ENCODE measurements around the gene LRRC3C. TPM values are rescaled to one million over a fixed set of nuclear protein-coding genes. Genes with fewer than 3 reads are reported as not detected.

Gene LRRC3C
- total RNA-seq, 3 donors from 2014 or later = 1.2 TPM; not detected in 2

DNA sequence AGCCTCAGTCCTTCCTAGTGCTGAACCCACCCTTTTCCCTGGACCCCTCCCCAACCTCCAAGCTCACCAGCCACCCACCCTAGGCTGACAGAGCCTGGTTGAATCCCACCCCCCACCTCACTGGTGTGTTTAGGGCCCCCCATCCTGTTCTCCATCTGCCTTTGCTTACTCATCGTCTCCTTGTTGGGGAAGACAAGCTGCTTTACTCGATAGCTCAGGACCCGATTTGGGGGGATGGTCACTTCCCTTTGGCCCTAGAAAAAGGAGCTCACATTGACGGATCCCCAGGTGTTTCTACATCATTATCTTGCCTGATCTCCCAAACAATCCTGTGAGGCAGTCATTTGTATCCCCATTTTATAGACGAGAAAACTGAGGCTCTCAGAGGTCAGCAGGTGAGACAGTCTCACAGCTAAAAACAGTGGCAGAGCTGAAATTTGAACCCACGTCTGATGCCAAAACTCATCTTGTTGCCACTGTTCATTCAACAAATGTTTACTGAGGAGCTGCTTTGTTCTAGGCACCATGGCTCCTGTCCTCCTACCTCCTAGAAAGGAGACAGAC is 18.7 kb upstream of the LRRC3C start:
- H3K9me3 ChIP-seq = no peaks in the 10 kb centered on the region
- H3K36me3 ChIP-seq = no peaks in the 10 kb centered on the region
- H3K4me3 ChIP-seq = no peak overlapping the region
- no peak for DNase-seq (ENCODE audit: low spot score in 2 of 2)
- no peak for TF ChIP-seq POLR2A (IDR thresholded peaks at IDR 0.05)
- TF ChIP-seq CTCF (IDR thresholded peaks at IDR 0.05) = no peak
- TF ChIP-seq POLR2AphosphoS5 (IDR thresholded peaks at IDR 0.05) = no peak
- no peak overlapping the region for H3K27ac ChIP-seq
- no peaks in the 10 kb centered on the region for H3K4me1 ChIP-seq
- H3K27me3 ChIP-seq = no peaks in the 10 kb centered on the region
- intact Hi-C loops (cut with DNase I; ENCODE audit: low total_unique reads) = no loop called here

DNA sequence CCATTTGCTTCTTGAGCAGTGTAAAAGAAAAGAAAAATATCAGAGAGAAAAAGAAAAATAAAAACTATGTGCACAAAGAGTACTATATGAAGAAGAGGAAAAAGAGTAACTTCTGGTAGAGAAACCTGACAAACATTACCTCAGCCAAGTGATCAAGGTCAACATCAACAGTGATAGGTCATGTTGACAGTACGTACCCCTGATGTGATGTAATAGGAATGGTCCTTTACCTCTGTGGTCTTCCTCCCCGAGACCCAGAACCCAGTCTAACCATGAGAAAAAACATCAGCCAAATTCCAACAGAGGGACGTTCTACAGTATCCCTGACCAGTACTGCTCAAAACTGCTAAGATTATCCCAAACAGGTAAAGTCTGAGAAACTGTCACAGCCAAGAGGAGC is 13.5 kb upstream of the LRRC3C start:
- no peak overlapping the region for H3K27ac ChIP-seq
- TF ChIP-seq POLR2A (IDR thresholded peaks at IDR 0.05) = no peak
- no peak for TF ChIP-seq CTCF (IDR thresholded peaks at IDR 0.05)
- TF ChIP-seq POLR2AphosphoS5 (IDR thresholded peaks at IDR 0.05) = no peak
- DNase-seq (ENCODE audit: low spot score in 2 of 2) = no peak
- H3K4me3 ChIP-seq = no peak overlapping the region
- intact Hi-C loops (cut with DNase I; ENCODE audit: low total_unique reads) = no loop called here
- no peaks in the 10 kb centered on the region for H3K27me3 ChIP-seq
- H3K4me1 ChIP-seq = no peaks in the 10 kb centered on the region
- no peaks in the 10 kb centered on the region for H3K36me3 ChIP-seq
- H3K9me3 ChIP-seq = no peaks in the 10 kb centered on the region

DNA sequence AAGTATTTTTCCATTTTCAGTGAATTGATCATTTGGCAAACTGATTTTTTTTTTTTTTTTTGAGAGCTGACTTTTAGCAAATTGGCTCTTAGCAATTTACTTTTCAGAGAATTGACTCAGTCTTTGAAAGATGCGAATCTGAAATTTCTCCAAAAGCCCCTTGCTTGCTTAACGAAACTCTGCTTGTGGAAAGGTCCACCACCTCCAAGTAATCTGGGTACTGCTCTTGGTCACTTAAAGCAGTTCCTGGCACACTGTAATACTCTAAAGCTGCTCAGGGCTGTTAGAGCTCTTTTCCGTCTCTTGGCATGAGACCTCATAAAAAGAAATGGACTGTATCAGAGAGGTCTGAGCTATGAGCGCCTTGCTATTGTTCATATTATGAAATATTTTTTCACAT is 12.0 kb upstream of the LRRC3C start:
- DNase-seq (ENCODE audit: low spot score in 2 of 2) = no peak
- TF ChIP-seq POLR2A (IDR thresholded peaks at IDR 0.05) (no peak), CTCF (IDR thresholded peaks at IDR 0.05) (no peak), POLR2AphosphoS5 (IDR thresholded peaks at IDR 0.05) (no peak)
- Histone ChIP-seq H3K27me3 (no peaks in the 10 kb centered on the region), H3K36me3 (no peaks in the 10 kb centered on the region), H3K27ac (no peak overlapping the region), H3K9me3 (no peaks in the 10 kb centered on the region), H3K4me1 (no peaks in the 10 kb centered on the region), H3K4me3 (no peak overlapping the region)
- intact Hi-C loops (cut with DNase I; ENCODE audit: low total_unique reads) = no loop called here

GRCh38 chr17:39916918-39917317 is 10.6 kb upstream of the LRRC3C start:
- H3K27me3 ChIP-seq = no peaks in the 10 kb centered on the region
- no peaks in the 10 kb centered on the region for H3K9me3 ChIP-seq
- no peak for DNase-seq (ENCODE audit: low spot score in 2 of 2)
- H3K27ac ChIP-seq = no peak overlapping the region
- no peaks in the 10 kb centered on the region for H3K36me3 ChIP-seq
- no peaks in the 10 kb centered on the region for H3K4me1 ChIP-seq
- no peak overlapping the region for H3K4me3 ChIP-seq
- intact Hi-C loops (cut with DNase I; ENCODE audit: low total_unique reads) = no loop called here
- no peak for TF ChIP-seq CTCF (IDR thresholded peaks at IDR 0.05)
- no peak for TF ChIP-seq POLR2AphosphoS5 (IDR thresholded peaks at IDR 0.05)
- TF ChIP-seq POLR2A (IDR thresholded peaks at IDR 0.05) = no peak

- no peaks in the 10 kb centered on the region for H3K9me3 ChIP-seq
- intact Hi-C loops (cut with DNase I; ENCODE audit: low total_unique reads) = no loop called here
- no peak overlapping the region for H3K4me3 ChIP-seq
- H3K27ac ChIP-seq = no peak overlapping the region
- no peaks in the 10 kb centered on the region for H3K36me3 ChIP-seq
- peaks cover 2 to 4% of the 10 kb centered on the region in 2 donors for H3K4me1 ChIP-seq
- no peak for DNase-seq (ENCODE audit: low spot score in 2 of 2)
- TF ChIP-seq CTCF (IDR thresholded peaks at IDR 0.05) (no peak), POLR2AphosphoS5 (IDR thresholded peaks at IDR 0.05) (no peak), POLR2A (IDR thresholded peaks at IDR 0.05) (no peak)
- no peaks in the 10 kb centered on the region for H3K27me3 ChIP-seq
Measured at GRCh38 chr17:39919087-39919683, 8.3 kb upstream of the LRRC3C start.
